Measurements from ENCODE around the gene VSTM1.
A peak's percentile ranks its signal among the peaks of the same experiment; 100 is the strongest.
"Not testable (repeated sequence)": the region's sequence is repeated elsewhere in the genome, so short reads cannot be mapped to it uniquely, and the experiment has no call there.

VSTM1 gene

GRCh38 chr19:54096617-54097106 is 33.0 kb upstream of the VSTM1 start:
- H3K27ac ChIP-seq (ENCODE audit: low read length), result no peak overlapping the region
- H3K9me3 ChIP-seq (ENCODE audit: insufficient read depth, low read depth, low read length), result no peaks in the 10 kb centered on the region
- H3K9ac ChIP-seq (ENCODE audit: low read depth, low read length), result peak overlapping the region; percentile 46; the same call in 1 of the 2 replicates
- H3K4me3 ChIP-seq (ENCODE audit: low read length), result peak overlapping the region; percentile 67; the same call in 1 of the 2 replicates
- no peaks in the 10 kb centered on the region; the same call in 1 of the 2 replicates for H3K4me1 ChIP-seq (ENCODE audit: insufficient read depth, low read length)
- no peaks in the 10 kb centered on the region for H3K36me3 ChIP-seq (ENCODE audit: insufficient read depth, low read depth, low read length)
- peaks cover 36% of the 10 kb centered on the region for H3K27me3 ChIP-seq (ENCODE audit: insufficient read depth, low read length)

- peak overlapping the region; percentile 67; the same call in 1 of the 2 replicates for H3K4me3 ChIP-seq (ENCODE audit: low read length)
- H3K9me3 ChIP-seq (ENCODE audit: insufficient read depth, low read depth, low read length); H3K4me1 ChIP-seq (ENCODE audit: insufficient read depth, low read length); H3K36me3 ChIP-seq (ENCODE audit: insufficient read depth, low read depth, low read length); H3K27ac ChIP-seq (ENCODE audit: low read length); H3K9ac ChIP-seq (ENCODE audit: low read depth, low read length): not testable (repeated sequence)
- peaks cover 36% of the 10 kb centered on the region for H3K27me3 ChIP-seq (ENCODE audit: insufficient read depth, low read length)
Observed at GRCh38 chr19:54095859-54096616, 32.3 kb upstream of the VSTM1 start.

GRCh38 chr19:54095136-54095858 is 31.6 kb upstream of the VSTM1 start:
- peak overlapping the region; percentile 67; the same call in 1 of the 2 replicates for H3K4me3 ChIP-seq (ENCODE audit: low read length)
- H3K27me3 ChIP-seq (ENCODE audit: insufficient read depth, low read length), result peaks cover 36% of the 10 kb centered on the region
- H3K9ac ChIP-seq (ENCODE audit: low read depth, low read length), result no peak overlapping the region; the same call in 1 of the 2 replicates
- no peaks in the 10 kb centered on the region for H3K9me3 ChIP-seq (ENCODE audit: insufficient read depth, low read depth, low read length)
- no peak overlapping the region for H3K27ac ChIP-seq (ENCODE audit: low read length)
- no peaks in the 10 kb centered on the region for H3K36me3 ChIP-seq (ENCODE audit: insufficient read depth, low read depth, low read length)
- H3K4me1 ChIP-seq (ENCODE audit: insufficient read depth, low read length), result no peaks in the 10 kb centered on the region; the same call in 1 of the 2 replicates

GRCh38 chr19:54094426-54095000 is 30.8 kb upstream of the VSTM1 start:
- Histone ChIP-seq H3K27me3 (ENCODE audit: insufficient read depth, low read length) (peaks cover 36% of the 10 kb centered on the region), H3K4me3 (ENCODE audit: low read length) (no peak overlapping the region), H3K36me3 (ENCODE audit: insufficient read depth, low read depth, low read length) (no peaks in the 10 kb centered on the region), H3K27ac (ENCODE audit: low read length) (no peak overlapping the region), H3K9ac (ENCODE audit: low read depth, low read length) (no peak overlapping the region), H3K9me3 (ENCODE audit: insufficient read depth, low read depth, low read length) (no peaks in the 10 kb centered on the region), H3K4me1 (ENCODE audit: insufficient read depth, low read length) (peaks cover 2% of the 10 kb centered on the region; the same call in 1 of the 2 replicates)

- H3K4me3 ChIP-seq (ENCODE audit: low read length), result no peak overlapping the region
- H3K36me3 ChIP-seq (ENCODE audit: insufficient read depth, low read depth, low read length), result no peaks in the 10 kb centered on the region
- no peak overlapping the region for H3K9ac ChIP-seq (ENCODE audit: low read depth, low read length)
- H3K4me1 ChIP-seq (ENCODE audit: insufficient read depth, low read length), result peaks cover under 1% of the 10 kb centered on the region; the same call in 1 of the 2 replicates
- H3K27ac ChIP-seq (ENCODE audit: low read length), result no peak overlapping the region
- no peaks in the 10 kb centered on the region for H3K27me3 ChIP-seq (ENCODE audit: insufficient read depth, low read length)
- H3K9me3 ChIP-seq (ENCODE audit: insufficient read depth, low read depth, low read length), result peaks cover 14% of the 10 kb centered on the region; the same call in 1 of the 2 replicates
Observed at GRCh38 chr19:54084410-54084809, 20.7 kb upstream of the VSTM1 start.

- Histone ChIP-seq H3K27ac (ENCODE audit: low read length) (no peak within 1 kb of the TSS), H3K4me1 (ENCODE audit: insufficient read depth, low read length) (no peaks in the 10 kb centered on the region), H3K4me3 (ENCODE audit: low read length) (no peak within 1 kb of the TSS), H3K9ac (ENCODE audit: low read depth, low read length) (no peak within 1 kb of the TSS), H3K9me3 (ENCODE audit: insufficient read depth, low read depth, low read length) (peaks cover 14% of the 10 kb centered on the region; the same call in 1 of the 2 replicates), H3K36me3 (ENCODE audit: insufficient read depth, low read depth, low read length) (no peaks in the 10 kb centered on the region), H3K27me3 (ENCODE audit: insufficient read depth, low read length) (no peaks in the 10 kb centered on the region)
Observed at GRCh38 chr19:54081032-54081431, 17.3 kb upstream of the VSTM1 start, which contains the start of gene TARM1. TARM1 (minus strand) TSS chr19:54081365; CDS start chr19:54081340, 25 bp downstream.

- Histone ChIP-seq H3K36me3 (ENCODE audit: insufficient read depth, low read depth, low read length) (no peaks in the 10 kb centered on the region), H3K27ac (ENCODE audit: low read length) (no peak overlapping the region), H3K4me1 (ENCODE audit: insufficient read depth, low read length) (no peaks in the 10 kb centered on the region), H3K9me3 (ENCODE audit: insufficient read depth, low read depth, low read length) (peaks cover 8% of the 10 kb centered on the region; the same call in 1 of the 2 replicates), H3K27me3 (ENCODE audit: insufficient read depth, low read length) (no peaks in the 10 kb centered on the region), H3K9ac (ENCODE audit: low read depth, low read length) (no peak overlapping the region), H3K4me3 (ENCODE audit: low read length) (no peak overlapping the region)
Observed at GRCh38 chr19:54077334-54077733, 13.6 kb upstream of the VSTM1 start.

GRCh38 chr19:54074851-54075250 is 11.2 kb upstream of the VSTM1 start:
- no peak overlapping the region for H3K27ac ChIP-seq (ENCODE audit: low read length)
- no peaks in the 10 kb centered on the region for H3K27me3 ChIP-seq (ENCODE audit: insufficient read depth, low read length)
- H3K9me3 ChIP-seq (ENCODE audit: insufficient read depth, low read depth, low read length), result no peaks in the 10 kb centered on the region
- H3K4me1 ChIP-seq (ENCODE audit: insufficient read depth, low read length), result no peaks in the 10 kb centered on the region
- no peak overlapping the region for H3K9ac ChIP-seq (ENCODE audit: low read depth, low read length)
- H3K4me3 ChIP-seq (ENCODE audit: low read length), result no peak overlapping the region
- no peaks in the 10 kb centered on the region for H3K36me3 ChIP-seq (ENCODE audit: insufficient read depth, low read depth, low read length)

GRCh38 chr19:54073829-54074228 is 10.1 kb upstream of the VSTM1 start:
- H3K36me3 ChIP-seq (ENCODE audit: insufficient read depth, low read depth, low read length), result no peaks in the 10 kb centered on the region
- no peak overlapping the region for H3K9ac ChIP-seq (ENCODE audit: low read depth, low read length)
- no peak overlapping the region for H3K4me3 ChIP-seq (ENCODE audit: low read length)
- H3K9me3 ChIP-seq (ENCODE audit: insufficient read depth, low read depth, low read length), result peaks cover 4% of the 10 kb centered on the region
- no peak overlapping the region for H3K27ac ChIP-seq (ENCODE audit: low read length)
- no peaks in the 10 kb centered on the region for H3K4me1 ChIP-seq (ENCODE audit: insufficient read depth, low read length)
- H3K27me3 ChIP-seq (ENCODE audit: insufficient read depth, low read length), result no peaks in the 10 kb centered on the region

GRCh38 chr19:54069470-54069869 is 5.8 kb upstream of the VSTM1 start:
- H3K9ac ChIP-seq (ENCODE audit: low read depth, low read length), result no peak overlapping the region
- H3K36me3 ChIP-seq (ENCODE audit: insufficient read depth, low read depth, low read length), result no peaks in the 10 kb centered on the region
- no peaks in the 10 kb centered on the region for H3K27me3 ChIP-seq (ENCODE audit: insufficient read depth, low read length)
- peaks cover 4% of the 10 kb centered on the region for H3K9me3 ChIP-seq (ENCODE audit: insufficient read depth, low read depth, low read length)
- no peak overlapping the region for H3K4me3 ChIP-seq (ENCODE audit: low read length)
- no peak overlapping the region for H3K27ac ChIP-seq (ENCODE audit: low read length)
- no peaks in the 10 kb centered on the region for H3K4me1 ChIP-seq (ENCODE audit: insufficient read depth, low read length)

- H3K4me1 ChIP-seq (ENCODE audit: insufficient read depth, low read length), result no peaks in the 10 kb centered on the region
- H3K9ac ChIP-seq (ENCODE audit: low read depth, low read length), result no peak overlapping the region
- no peaks in the 10 kb centered on the region for H3K27me3 ChIP-seq (ENCODE audit: insufficient read depth, low read length)
- H3K4me3 ChIP-seq (ENCODE audit: low read length), result no peak overlapping the region
- H3K36me3 ChIP-seq (ENCODE audit: insufficient read depth, low read depth, low read length), result no peaks in the 10 kb centered on the region
- H3K9me3 ChIP-seq (ENCODE audit: insufficient read depth, low read depth, low read length), result no peaks in the 10 kb centered on the region
- H3K27ac ChIP-seq (ENCODE audit: low read length), result no peak overlapping the region
Observed at GRCh38 chr19:54062643-54063042, 1.1 kb downstream of the VSTM1 start.
